ENCODE measurements around the gene OFD1. TPM values are rescaled to one million over a fixed set of nuclear protein-coding genes. Genes with fewer than 3 reads are reported as not detected.

OFD1 gene
- total RNA-seq, 1 donor from 2014 or later = 49.1 TPM

GRCh38 chrX:13754765-13755164 lies 20.2 kb downstream of the OFD1 start:
- no peaks in the 10 kb centered on the region for H3K4me1 ChIP-seq
- no peak overlapping the region for H3K27ac ChIP-seq
- DNase-seq (ENCODE audit: extremely low spot score in 2 of 2) = no peak
- H3K4me3 ChIP-seq = no peak overlapping the region
- intact Hi-C loops (cut with DNase I) = loop anchor here (5.0 kb wide), 1 partner anchor 278 kb away; no protein-coding TSS in a partner anchor
- H3K9me3 ChIP-seq = no peaks in the 10 kb centered on the region
- TF ChIP-seq POLR2AphosphoS5 (IDR thresholded peaks at IDR 0.05; ENCODE audit: insufficient read depth in 1 of 2, low read depth in 1 of 2) (no peak), CTCF (IDR thresholded peaks at IDR 0.05) (no peak), POLR2A (IDR thresholded peaks at IDR 0.05) (no peak)
- no peaks in the 10 kb centered on the region for H3K27me3 ChIP-seq
- H3K36me3 ChIP-seq = peaks cover 0 to 22% of the 10 kb centered on the region in 2 donors

- no peaks in the 10 kb centered on the region for H3K4me1 ChIP-seq
- H3K36me3 ChIP-seq = peaks cover 0 to 27% of the 10 kb centered on the region in 2 donors
- TF ChIP-seq POLR2A (IDR thresholded peaks at IDR 0.05) (no peak), CTCF (IDR thresholded peaks at IDR 0.05) (no peak), POLR2AphosphoS5 (IDR thresholded peaks at IDR 0.05; ENCODE audit: insufficient read depth in 1 of 2, low read depth in 1 of 2) (no peak)
- DNase-seq (ENCODE audit: extremely low spot score in 2 of 2) = no peak
- intact Hi-C loops (cut with DNase I) = no loop called here
- no peaks in the 10 kb centered on the region for H3K9me3 ChIP-seq
- H3K4me3 ChIP-seq = no peak overlapping the region
- H3K27ac ChIP-seq = no peak overlapping the region
- no peaks in the 10 kb centered on the region for H3K27me3 ChIP-seq
Measured at GRCh38 chrX:13755254-13755653, 20.7 kb downstream of the OFD1 start.

- Histone ChIP-seq H3K9me3 (no peaks in the 10 kb centered on the region), H3K27ac (no peak overlapping the region), H3K27me3 (no peaks in the 10 kb centered on the region), H3K4me1 (no peaks in the 10 kb centered on the region), H3K4me3 (no peak overlapping the region), H3K36me3 (peaks cover 0 to 35% of the 10 kb centered on the region in 2 donors)
- TF ChIP-seq POLR2AphosphoS5 (IDR thresholded peaks at IDR 0.05; ENCODE audit: insufficient read depth in 1 of 2, low read depth in 1 of 2) = no peak
- TF ChIP-seq CTCF (IDR thresholded peaks at IDR 0.05) = no peak
- TF ChIP-seq POLR2A (IDR thresholded peaks at IDR 0.05) = no peak
- no peak for DNase-seq (ENCODE audit: extremely low spot score in 2 of 2)
- intact Hi-C loops (cut with DNase I) = no loop called here
Measured at GRCh38 chrX:13756381-13756780, 21.8 kb downstream of the OFD1 start.

- Histone ChIP-seq H3K27ac (no peak overlapping the region), H3K27me3 (no peaks in the 10 kb centered on the region)
- TF ChIP-seq POLR2AphosphoS5 (IDR thresholded peaks at IDR 0.05; ENCODE audit: insufficient read depth in 1 of 2, low read depth in 1 of 2) (no peak), POLR2A (IDR thresholded peaks at IDR 0.05) (no peak)
Measured at GRCh38 chrX:13759152-13759718, 24.7 kb downstream of the OFD1 start.

GRCh38 chrX:13760426-13760825 lies 25.9 kb downstream of the OFD1 start:
- TF ChIP-seq CTCF (IDR thresholded peaks at IDR 0.05) (no peak), POLR2AphosphoS5 (IDR thresholded peaks at IDR 0.05; ENCODE audit: insufficient read depth in 1 of 2, low read depth in 1 of 2) (no peak), POLR2A (IDR thresholded peaks at IDR 0.05) (no peak)
- H3K4me1 ChIP-seq = peaks cover 7% of the 10 kb centered on the region
- intact Hi-C loops (cut with DNase I) = no loop called here
- H3K4me3 ChIP-seq = no peak overlapping the region
- H3K27ac ChIP-seq = no peak overlapping the region
- H3K27me3 ChIP-seq = no peaks in the 10 kb centered on the region
- no peaks in the 10 kb centered on the region for H3K9me3 ChIP-seq
- no peak for DNase-seq (ENCODE audit: extremely low spot score in 2 of 2)
- peaks cover 0 to 43% of the 10 kb centered on the region in 2 donors for H3K36me3 ChIP-seq

More at GRCh38 chrX:13759152-13759718, 24.7 kb downstream of the OFD1 start:
- peaks cover 0 to 43% of the 10 kb centered on the region in 2 donors for H3K36me3 ChIP-seq
- DNase-seq (ENCODE audit: extremely low spot score in 2 of 2) = no peak
- no peaks in the 10 kb centered on the region for H3K9me3 ChIP-seq
- no peak overlapping the region for H3K4me3 ChIP-seq
- intact Hi-C loops (cut with DNase I) = no loop called here
- peaks cover 7% of the 10 kb centered on the region for H3K4me1 ChIP-seq

Measured in vagina (tissue), 2 donors.